CD4-positive, alpha-beta T cell treated with Interleukin-4 for 1 hour (primary cell): ENCODE results near the gene SEMA6A.

Source experiments
- DNase-seq, 2 donors: peaks; one replicate each; pipeline ENCODE4 v3.0.0-alpha.2; 2020 to 2022

The SEMA6A gene

GRCh38 chr5:116428966-116429365 is 145.7 kb downstream of the SEMA6A start:
- no peak for DNase-seq

- no peak for DNase-seq
Measured at GRCh38 chr5:116428413-116428812, 146.2 kb downstream of the SEMA6A start.

GRCh38 chr5:116424951-116425350 is 149.7 kb downstream of the SEMA6A start:
- DNase-seq, result no peak

- no peak for DNase-seq
Measured at GRCh38 chr5:116424258-116424615, 150.4 kb downstream of the SEMA6A start.

GRCh38 chr5:116423587-116424257 is 150.9 kb downstream of the SEMA6A start:
- DNase-seq, result no peak

- no peak for DNase-seq
Measured at GRCh38 chr5:116423141-116423540, 151.5 kb downstream of the SEMA6A start.

GRCh38 chr5:116421080-116421629 is 153.5 kb downstream of the SEMA6A start:
- no peak for DNase-seq

- no peak for DNase-seq
Measured at GRCh38 chr5:116420540-116420939, 154.1 kb downstream of the SEMA6A start.

- no peak for DNase-seq
Measured at GRCh38 chr5:116419258-116419657, 155.4 kb downstream of the SEMA6A start.

GRCh38 chr5:116418774-116419173 is 155.8 kb downstream of the SEMA6A start:
- DNase-seq, result no peak

GRCh38 chr5:116418016-116418415 is 156.6 kb downstream of the SEMA6A start:
- no peak for DNase-seq

- no peak for DNase-seq
Measured at GRCh38 chr5:116415989-116416388, 158.6 kb downstream of the SEMA6A start.

GRCh38 chr5:116415182-116415581 is 159.4 kb downstream of the SEMA6A start:
- no peak for DNase-seq

- no peak for DNase-seq
Measured at GRCh38 chr5:116411101-116411571, 163.5 kb downstream of the SEMA6A start.

- no peak for DNase-seq
Measured at GRCh38 chr5:116410336-116410890, 164.2 kb downstream of the SEMA6A start.

- DNase-seq, result no peak
Measured at GRCh38 chr5:116409591-116410296, 164.9 kb downstream of the SEMA6A start.

- no peak for DNase-seq
Measured at GRCh38 chr5:116406306-116407041, 168.1 kb downstream of the SEMA6A start.

GRCh38 chr5:116404792-116405191 is 169.8 kb downstream of the SEMA6A start:
- DNase-seq, result no peak

- DNase-seq, result no peak
Measured at GRCh38 chr5:116404016-116404415, 170.6 kb downstream of the SEMA6A start.

- DNase-seq, result no peak
Measured at GRCh38 chr5:116402235-116402634, 172.4 kb downstream of the SEMA6A start.

GRCh38 chr5:116401576-116401975 is 173.0 kb downstream of the SEMA6A start:
- DNase-seq, result no peak

- DNase-seq, result no peak
Measured at GRCh38 chr5:116396476-116397099, 178.0 kb downstream of the SEMA6A start.
